ENCODE results near the gene KIF4B.
"Not testable (repeated sequence)": the region's sequence is repeated elsewhere in the genome, so short reads cannot be mapped to it uniquely, and the experiment has no call there.

GRCh38 chr5:154976082-154976481, 37.5 kb upstream of the KIF4B start:
- TF ChIP-seq CTCF (IDR thresholded peaks at IDR 0.05; ENCODE audit: poor library complexity); EZH2 (IDR thresholded peaks at IDR 0.05; ENCODE audit: borderline replicate concordance): not testable (repeated sequence)
